Measurements from ENCODE around the gene TKFC.

The TKFC gene

GRCh38 chr11:61303725-61304124 lies 29.3 kb upstream of the TKFC start:
- H3K4me3 ChIP-seq (replicated peaks; ENCODE audit: low read depth, low read length) = no peak overlapping the region
- TF ChIP-seq, protein P1, sequence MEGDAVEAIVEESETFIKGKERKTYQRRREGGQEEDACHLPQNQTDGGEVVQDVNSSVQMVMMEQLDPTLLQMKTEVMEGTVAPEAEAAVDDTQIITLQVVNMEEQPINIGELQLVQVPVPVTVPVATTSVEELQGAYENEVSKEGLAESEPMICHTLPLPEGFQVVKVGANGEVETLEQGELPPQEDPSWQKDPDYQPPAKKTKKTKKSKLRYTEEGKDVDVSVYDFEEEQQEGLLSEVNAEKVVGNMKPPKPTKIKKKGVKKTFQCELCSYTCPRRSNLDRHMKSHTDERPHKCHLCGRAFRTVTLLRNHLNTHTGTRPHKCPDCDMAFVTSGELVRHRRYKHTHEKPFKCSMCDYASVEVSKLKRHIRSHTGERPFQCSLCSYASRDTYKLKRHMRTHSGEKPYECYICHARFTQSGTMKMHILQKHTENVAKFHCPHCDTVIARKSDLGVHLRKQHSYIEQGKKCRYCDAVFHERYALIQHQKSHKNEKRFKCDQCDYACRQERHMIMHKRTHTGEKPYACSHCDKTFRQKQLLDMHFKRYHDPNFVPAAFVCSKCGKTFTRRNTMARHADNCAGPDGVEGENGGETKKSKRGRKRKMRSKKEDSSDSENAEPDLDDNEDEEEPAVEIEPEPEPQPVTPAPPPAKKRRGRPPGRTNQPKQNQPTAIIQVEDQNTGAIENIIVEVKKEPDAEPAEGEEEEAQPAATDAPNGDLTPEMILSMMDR (IDR thresholded peaks at IDR 0.05; ENCODE audit: low read depth, low read length, missing control alignments) = no peak
- no peak for DNase-seq (ENCODE audit: extremely low read depth, low read depth)

GRCh38 chr11:61305417-61305816 lies 27.6 kb upstream of the TKFC start:
- DNase-seq (ENCODE audit: extremely low read depth, low read depth) = no peak
- H3K4me3 ChIP-seq (replicated peaks; ENCODE audit: low read depth, low read length) = no peak overlapping the region
- TF ChIP-seq, protein P1 (IDR thresholded peaks at IDR 0.05; ENCODE audit: low read depth, low read length, missing control alignments) = no peak

DNA sequence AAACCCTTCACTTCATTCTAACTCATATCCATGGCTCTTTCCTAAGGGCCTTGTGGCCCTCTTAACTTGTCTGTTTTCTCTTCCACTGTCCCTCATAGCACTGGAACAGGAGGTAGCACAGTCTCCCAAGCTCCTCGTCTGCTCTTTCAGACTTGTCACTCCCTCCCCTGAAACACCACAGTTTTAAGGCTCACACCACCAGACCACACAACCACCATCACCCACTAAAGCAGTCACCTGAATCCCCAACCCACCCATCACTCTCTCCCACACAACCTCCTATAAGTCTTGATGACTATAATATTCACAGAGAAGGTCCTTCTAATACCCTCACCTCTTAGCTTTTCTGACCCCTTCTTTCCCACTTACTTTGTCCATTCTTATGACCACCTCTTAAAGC lies 26.8 kb upstream of the TKFC start:
- TF ChIP-seq, protein P1 (IDR thresholded peaks at IDR 0.05; ENCODE audit: low read depth, low read length, missing control alignments) = no peak
- DNase-seq (ENCODE audit: extremely low read depth, low read depth) = no peak

DNA sequence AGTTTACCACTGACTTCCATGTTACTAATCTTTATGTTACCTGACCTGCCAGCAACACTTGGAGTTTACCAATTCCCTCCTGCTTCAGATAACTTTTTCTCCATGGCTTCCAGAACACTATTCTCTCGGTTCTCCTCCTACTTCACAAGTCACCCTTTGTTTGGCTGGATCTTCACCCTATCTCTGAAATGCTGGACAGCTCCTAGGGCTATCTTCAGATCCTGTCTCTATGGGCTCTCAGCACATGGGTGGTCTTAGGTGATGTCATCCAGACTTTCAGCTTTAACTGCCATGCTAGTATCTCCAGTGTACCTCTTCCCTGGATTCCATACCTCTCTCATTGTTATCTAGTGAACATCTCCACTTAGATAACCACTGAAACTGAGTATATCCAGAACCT lies 25.7 kb upstream of the TKFC start:
- no peak for DNase-seq (ENCODE audit: extremely low read depth, low read depth)
- H3K4me3 ChIP-seq (replicated peaks; ENCODE audit: low read depth, low read length) = no peak overlapping the region
- TF ChIP-seq, protein P1 (IDR thresholded peaks at IDR 0.05; ENCODE audit: low read depth, low read length, missing control alignments) = no peak

More for the DNA sequence above, 26.8 kb upstream of the TKFC start:
- no peak overlapping the region for H3K4me3 ChIP-seq (replicated peaks; ENCODE audit: low read depth, low read length)

DNA sequence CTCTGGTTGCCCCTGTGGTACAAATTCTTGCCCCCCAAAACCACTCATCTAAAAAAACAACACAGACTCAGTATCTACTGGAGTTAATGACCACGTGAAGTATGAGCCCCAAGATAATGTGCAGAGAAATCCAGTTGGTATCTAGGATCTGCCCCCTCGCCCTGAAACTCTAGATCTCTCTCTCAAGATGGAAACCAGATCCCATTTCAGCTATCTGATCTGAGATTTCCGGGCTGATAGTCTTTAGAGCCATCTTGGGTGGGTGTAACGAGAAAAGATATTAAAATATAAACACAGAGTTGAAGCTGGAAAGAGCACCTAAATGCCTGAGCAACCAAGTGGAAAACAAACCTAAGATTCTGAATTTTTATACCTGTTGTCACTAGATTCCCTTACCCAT lies 23.9 kb upstream of the TKFC start:
- TF ChIP-seq, protein P1 (IDR thresholded peaks at IDR 0.05; ENCODE audit: low read depth, low read length, missing control alignments) = no peak
- DNase-seq (ENCODE audit: extremely low read depth, low read depth) = no peak
- no peak overlapping the region for H3K4me3 ChIP-seq (replicated peaks; ENCODE audit: low read depth, low read length)

- H3K4me3 ChIP-seq (replicated peaks; ENCODE audit: low read depth, low read length) = no peak overlapping the region
- TF ChIP-seq, protein P1 (IDR thresholded peaks at IDR 0.05; ENCODE audit: low read depth, low read length, missing control alignments) = no peak
- no peak for DNase-seq (ENCODE audit: extremely low read depth, low read depth)
Observed at GRCh38 chr11:61309739-61310138, 23.3 kb upstream of the TKFC start.

GRCh38 chr11:61310749-61311148 lies 22.3 kb upstream of the TKFC start:
- TF ChIP-seq, protein P1 (IDR thresholded peaks at IDR 0.05; ENCODE audit: low read depth, low read length, missing control alignments) = no peak
- no peak for DNase-seq (ENCODE audit: extremely low read depth, low read depth)
- H3K4me3 ChIP-seq (replicated peaks; ENCODE audit: low read depth, low read length) = no peak overlapping the region

Data from HFF-Myc (cell line).